ENCODE results near the gene LY6G6C. TPM values are rescaled to one million over a fixed set of nuclear protein-coding genes. Genes with fewer than 3 reads are reported as not detected.

The LY6G6C gene
- total and polyA plus RNA-seq, 2 of the 13 experiments (the other 11 are each of a cell fraction or from before 2014, with no cell fraction given), result 0.15 TPM; not detected in 1

DNA sequence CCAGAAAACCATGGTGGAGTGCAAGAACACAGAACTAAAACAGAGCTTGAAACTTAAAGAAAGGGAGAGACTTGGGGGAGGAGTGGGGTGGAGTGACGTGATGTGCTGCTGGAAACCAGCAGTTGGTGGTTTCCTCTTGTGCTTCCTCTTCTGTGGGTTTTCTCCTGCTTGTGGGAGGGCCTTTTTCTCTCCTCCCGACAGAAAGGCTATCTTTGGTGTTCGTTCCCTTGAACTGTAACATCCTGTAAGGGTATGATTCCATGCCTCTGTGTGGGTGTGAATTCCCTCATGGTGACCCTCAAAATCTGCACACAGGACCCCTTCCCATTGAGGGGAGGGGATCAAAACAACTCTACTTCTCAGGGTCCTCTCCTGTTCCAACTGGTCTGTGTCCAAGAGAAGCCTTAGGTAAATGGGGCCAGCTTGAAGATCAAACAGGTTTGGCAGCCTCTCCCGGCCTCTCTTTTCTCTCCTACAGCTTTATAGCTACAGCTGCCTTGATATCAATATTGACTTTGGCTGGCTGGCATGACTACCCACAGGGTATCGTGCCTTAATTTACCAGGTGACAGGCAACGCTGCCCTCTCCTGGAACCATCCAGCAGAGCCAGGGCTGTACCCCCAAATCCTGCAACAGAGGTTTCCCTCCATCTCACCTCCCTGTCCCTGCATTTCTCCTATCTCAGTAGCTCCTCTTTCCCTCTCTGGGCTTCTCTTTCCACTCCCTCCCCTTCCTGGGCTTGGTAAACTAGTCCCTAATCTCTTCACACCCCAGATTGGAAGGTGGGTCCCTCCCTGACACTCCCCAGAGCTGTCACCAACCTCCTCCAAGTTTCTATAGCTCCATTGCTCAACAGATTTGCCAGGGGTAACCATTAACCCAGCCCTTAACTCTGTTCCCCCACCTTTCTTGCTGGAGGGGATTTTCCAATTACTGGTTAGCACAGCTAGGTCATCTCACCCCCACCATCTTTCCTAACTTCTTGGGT, 16.7 kb upstream of the LY6G6C start (continued):
- 0 out of 2 replicates have a peak, but pooled peaks have one; percentile 37 for TF ChIP-seq ZBTB37 (CRISPR knock-in tag; IDR thresholded peaks at IDR 0.05)
- 0 out of 2 replicates have a peak, but pooled peaks have one; percentile 23 for TF ChIP-seq ZZZ3 (CRISPR knock-in tag; IDR thresholded peaks at IDR 0.05; ENCODE audit: borderline replicate concordance)
- TF ChIP-seq TBX3 (IDR thresholded peaks at IDR 0.05; ENCODE audit: borderline replicate concordance), result peak; percentile 94
- peak; percentile 8; the same call in 1 of the 2 replicates for TF ChIP-seq ZBTB7A (CRISPR knock-in tag; IDR thresholded peaks at IDR 0.05)
- TF ChIP-seq STAT6 (CRISPR knock-in tag; IDR thresholded peaks at IDR 0.05; ENCODE audit: borderline replicate concordance), result no peak
- no peak for TF ChIP-seq MTA3 (CRISPR knock-in tag; IDR thresholded peaks at IDR 0.05)
- TF ChIP-seq MZF1 (CRISPR knock-in tag; IDR thresholded peaks at IDR 0.05; ENCODE audit: borderline replicate concordance), result no peak
- TF ChIP-seq ZNF558 (CRISPR knock-in tag; IDR thresholded peaks at IDR 0.05; ENCODE audit: borderline replicate concordance), result peak; percentile 83; the same call in 1 of the 2 replicates
- TF ChIP-seq TERF1 (CRISPR knock-in tag; IDR thresholded peaks at IDR 0.05), result no peak
- peak; percentile 28; the same call in 1 of the 2 replicates for TF ChIP-seq CREB1 (IDR thresholded peaks at IDR 0.05)
- TF ChIP-seq CREB1 (CRISPR knock-in tag; IDR thresholded peaks at IDR 0.05), result no peak; the same call in 1 of the 2 replicates
- peak in 1 of 2 experiments; percentile 90; a peak in 2 of 4 replicates for TF ChIP-seq EP300 (IDR thresholded peaks at IDR 0.05; ENCODE audit: low read depth in 2 of 2, low read length in 2 of 2)
- TF ChIP-seq EP300 (CRISPR knock-in tag; IDR thresholded peaks at IDR 0.05; ENCODE audit: borderline replicate concordance), result peak; percentile 82; the same call in 1 of the 2 replicates
- TF ChIP-seq ARNTL (CRISPR knock-in tag; IDR thresholded peaks at IDR 0.05), result 0 out of 2 replicates have a peak, but pooled peaks have one; percentile 14
- TF ChIP-seq, protein P1, sequence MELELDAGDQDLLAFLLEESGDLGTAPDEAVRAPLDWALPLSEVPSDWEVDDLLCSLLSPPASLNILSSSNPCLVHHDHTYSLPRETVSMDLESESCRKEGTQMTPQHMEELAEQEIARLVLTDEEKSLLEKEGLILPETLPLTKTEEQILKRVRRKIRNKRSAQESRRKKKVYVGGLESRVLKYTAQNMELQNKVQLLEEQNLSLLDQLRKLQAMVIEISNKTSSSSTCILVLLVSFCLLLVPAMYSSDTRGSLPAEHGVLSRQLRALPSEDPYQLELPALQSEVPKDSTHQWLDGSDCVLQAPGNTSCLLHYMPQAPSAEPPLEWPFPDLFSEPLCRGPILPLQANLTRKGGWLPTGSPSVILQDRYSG (CRISPR knock-in tag; IDR thresholded peaks at IDR 0.05), result no peak; the same call in 1 of the 2 replicates
- TF ChIP-seq BATF2 (CRISPR knock-in tag; IDR thresholded peaks at IDR 0.05), result 0 out of 2 replicates have a peak, but pooled peaks have one; percentile 31
- TF ChIP-seq NFKB2 (CRISPR knock-in tag; IDR thresholded peaks at IDR 0.05; ENCODE audit: borderline replicate concordance), result no peak
- no peak for TF ChIP-seq ZNF556 (CRISPR knock-in tag; IDR thresholded peaks at IDR 0.05; ENCODE audit: borderline replicate concordance)
- no peak for TF ChIP-seq ZNF570 (CRISPR knock-in tag; IDR thresholded peaks at IDR 0.05; ENCODE audit: borderline replicate concordance)
- TF ChIP-seq ELF1 (CRISPR knock-in tag; IDR thresholded peaks at IDR 0.05), result peak; percentile 31; the same call in 1 of the 2 replicates
- TF ChIP-seq MED13 (CRISPR knock-in tag; IDR thresholded peaks at IDR 0.05), result peak; percentile 91

Data from HepG2 (cell line).